AG04450 (cell line): ENCODE measurements around the gene PRR9. TPM values are rescaled to one million over a fixed set of nuclear protein-coding genes. Genes with fewer than 3 reads are reported as not detected.
"Not testable (repeated sequence)": the region's sequence is repeated elsewhere in the genome, so short reads cannot be mapped to it uniquely, and the experiment has no call there.

Experiments used
- CTCF ChIA-PET: fragments of 300-600, 350-600 bp; formaldehyde crosslinking; extraction: SDS; loops from one replicate; lab custom pipeline; 2022; ENCODE audit warnings: antibody characterized with exemption, inconsistent platforms; lab: Charles Lee
- POLR2A ChIA-PET: fragments of 350-600 bp; formaldehyde crosslinking; extraction: SDS; loops from one replicate; lab custom pipeline; 2021; ENCODE audit warnings: antibody characterized with exemption, inconsistent platforms; lab: Yijun Ruan, JAX
- DNase-seq: peaks from one replicate; pipeline ENCODE4 v3.0.0-alpha.2; 2011; ENCODE audit warnings: low read depth, low spot score
- H3K27ac ChIP-seq: one replicate; pipeline ENCODE4 v1.5.1; 2012; ENCODE audit warnings: low read depth, low read length, control low read depth
- H3K27me3 ChIP-seq: one replicate; pipeline ENCODE4 v1.6.0; 2012; ENCODE audit warnings: low read length; ENCODE audit not compliant: control insufficient read depth, insufficient read depth
- H3K4me3 ChIP-seq: 2 replicates; pipeline ENCODE4 v1.5.1; 2011; ENCODE audit warnings: mild to moderate bottlenecking, low read depth, low read length, control low read depth
- H3K9me3 ChIP-seq: 2 replicates; pipeline ENCODE4 v1.5.1; 2012; ENCODE audit warnings: low read length; ENCODE audit not compliant: control insufficient read depth, insufficient read depth
- polyA plus RNA-seq: library from polyadenylated mRNA; depleted of rRNA; stranded (reverse); fragments of >200 nt; gene quantifications from 2 replicates; pipeline ENCODE4 v1.2.3, GENCODE V29; 2011
- TF ChIP-seq, protein P1 (sequence below): IDR thresholded peaks from 2 replicates; pipeline ENCODE4 v1.5.1; 2011; ENCODE audit warnings: low read depth, low read length, control low read depth, inconsistent platforms

Gene PRR9
- polyA plus RNA-seq, 1 experiment = not detected

GRCh38 chr1:153217744-153218416 is 496 bp downstream of the PRR9 start:
- DNase-seq = no peak
- H3K27ac ChIP-seq = no peak overlapping the region
- CTCF ChIA-PET = no interaction called here
- H3K4me3 ChIP-seq = no peak overlapping the region
- TF ChIP-seq, protein P1, sequence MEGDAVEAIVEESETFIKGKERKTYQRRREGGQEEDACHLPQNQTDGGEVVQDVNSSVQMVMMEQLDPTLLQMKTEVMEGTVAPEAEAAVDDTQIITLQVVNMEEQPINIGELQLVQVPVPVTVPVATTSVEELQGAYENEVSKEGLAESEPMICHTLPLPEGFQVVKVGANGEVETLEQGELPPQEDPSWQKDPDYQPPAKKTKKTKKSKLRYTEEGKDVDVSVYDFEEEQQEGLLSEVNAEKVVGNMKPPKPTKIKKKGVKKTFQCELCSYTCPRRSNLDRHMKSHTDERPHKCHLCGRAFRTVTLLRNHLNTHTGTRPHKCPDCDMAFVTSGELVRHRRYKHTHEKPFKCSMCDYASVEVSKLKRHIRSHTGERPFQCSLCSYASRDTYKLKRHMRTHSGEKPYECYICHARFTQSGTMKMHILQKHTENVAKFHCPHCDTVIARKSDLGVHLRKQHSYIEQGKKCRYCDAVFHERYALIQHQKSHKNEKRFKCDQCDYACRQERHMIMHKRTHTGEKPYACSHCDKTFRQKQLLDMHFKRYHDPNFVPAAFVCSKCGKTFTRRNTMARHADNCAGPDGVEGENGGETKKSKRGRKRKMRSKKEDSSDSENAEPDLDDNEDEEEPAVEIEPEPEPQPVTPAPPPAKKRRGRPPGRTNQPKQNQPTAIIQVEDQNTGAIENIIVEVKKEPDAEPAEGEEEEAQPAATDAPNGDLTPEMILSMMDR = no peak
- H3K9me3 ChIP-seq = no peaks in the 10 kb centered on the region
- POLR2A ChIA-PET = no interaction called here
- no peaks in the 10 kb centered on the region for H3K27me3 ChIP-seq

DNA sequence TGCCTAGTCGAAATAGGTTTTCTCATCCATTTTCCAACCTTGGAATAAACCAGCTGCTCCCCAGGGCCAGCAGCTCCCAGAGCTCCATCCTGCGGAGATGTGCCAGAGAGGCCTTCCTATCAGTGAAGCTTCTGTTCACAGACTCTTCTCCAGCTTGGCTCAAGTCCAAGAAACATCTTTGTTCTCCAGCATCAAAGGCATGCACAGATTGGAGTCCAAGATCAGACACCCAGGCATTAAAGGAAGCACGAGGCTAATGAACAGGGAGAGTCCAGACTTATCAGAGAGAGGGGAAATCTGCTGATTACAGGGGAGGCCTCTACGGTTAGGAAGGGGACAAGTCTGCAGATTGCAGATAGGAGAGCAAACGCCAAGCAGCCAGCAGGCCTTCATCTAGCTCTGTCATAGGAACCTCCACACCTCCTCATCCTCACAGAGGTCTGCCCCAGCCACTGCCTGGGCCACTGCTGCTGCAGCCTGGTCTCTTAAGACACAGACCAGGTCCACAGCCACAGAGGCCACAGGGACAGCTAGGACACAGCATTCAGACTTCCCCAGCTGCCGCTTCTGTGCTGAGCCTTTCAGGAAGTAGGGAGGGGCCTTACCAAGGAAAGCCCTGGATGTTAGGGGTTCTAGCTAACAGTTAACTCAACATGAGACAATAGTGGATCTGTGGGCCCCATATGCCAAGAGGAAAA is 3.4 kb downstream of the PRR9 start:
- Histone ChIP-seq H3K27me3 (no peaks in the 10 kb centered on the region), H3K27ac (no peak overlapping the region), H3K4me3 (no peak overlapping the region), H3K9me3 (no peaks in the 10 kb centered on the region)
- TF ChIP-seq, protein P1 = no peak
- ChIA-PET CTCF (interaction anchor here (0.6 to 1.5 kb wide), 2 partner anchors 351 to 566 kb away, joined by 5 to 7 read pairs; no protein-coding TSS in a partner anchor), POLR2A (no interaction called here)
- DNase-seq = no peak

- H3K4me3 ChIP-seq, H3K9me3 ChIP-seq, H3K27ac ChIP-seq, H3K27me3 ChIP-seq, POLR2A ChIA-PET: not testable (repeated sequence)
- CTCF ChIA-PET = interaction anchor here (0.6 to 0.9 kb wide), 4 partner anchors 10 to 212 kb away, joined by 3 to 4 read pairs (median 3); partner anchors contain the start of gene S100A12
- TF ChIP-seq, protein P1 = peak; percentile 61
- DNase-seq = peak; percentile 3
Observed at GRCh38 chr1:153223040-153223891, 5.9 kb downstream of the PRR9 start.

DNA sequence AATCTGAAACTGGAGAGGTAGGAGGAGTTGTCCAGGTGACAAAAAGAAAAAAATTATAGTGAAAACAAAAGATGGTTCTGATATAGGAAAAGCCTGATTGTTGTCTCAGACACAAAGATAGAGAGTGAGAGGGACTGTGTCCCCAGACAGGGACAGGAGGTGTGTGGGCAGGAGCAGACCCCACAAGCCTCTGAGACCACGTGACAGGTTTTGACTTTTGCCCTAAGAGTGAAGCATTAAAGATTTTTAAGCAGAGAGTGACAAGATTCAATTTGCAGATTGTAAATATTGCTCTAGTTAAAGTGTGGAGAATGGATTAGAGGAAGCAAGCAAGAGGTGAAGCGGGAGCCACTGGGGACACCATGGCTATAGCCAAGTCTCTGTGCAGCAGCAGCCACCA is 10.4 kb downstream of the PRR9 start:
- TF ChIP-seq, protein P1 = no peak
- no peak overlapping the region for H3K4me3 ChIP-seq
- ChIA-PET CTCF (interaction anchor here (1.6 kb wide), 1 partner anchor 574 kb away, joined by 3 read pairs; no protein-coding TSS in a partner anchor), POLR2A (no interaction called here)
- DNase-seq = no peak
- no peaks in the 10 kb centered on the region for H3K9me3 ChIP-seq
- H3K27ac ChIP-seq = no peak overlapping the region
- H3K27me3 ChIP-seq = no peaks in the 10 kb centered on the region
